Adipocyte (in vitro differentiated cells): ENCODE measurements around the gene SORL1.

Experiments used
- DNase-seq: peaks from one replicate; pipeline ENCODE4 v3.0.0-alpha.2; 2015; ENCODE audit warnings: low read depth
- H3K27me3 ChIP-seq: replicated peaks from 2 replicates; pipeline ENCODE4 v1.7.0; 2013; ENCODE audit warnings: mild to moderate bottlenecking, low read length, moderate library complexity; ENCODE audit not compliant: control insufficient read depth, insufficient read depth
- H3K36me3 ChIP-seq: 2 replicates; pipeline ENCODE4 v1.7.0; 2013; ENCODE audit warnings: low read length, mild to moderate bottlenecking, moderate library complexity; ENCODE audit not compliant: control insufficient read depth, insufficient read depth, severe bottlenecking
- H3K4me1 ChIP-seq: 2 replicates; pipeline ENCODE4 v1.7.0; 2013; ENCODE audit warnings: mild to moderate bottlenecking, low read length, moderate library complexity; ENCODE audit not compliant: control insufficient read depth, insufficient read depth
- H3K4me3 ChIP-seq: 2 replicates; pipeline ENCODE4 v1.7.0; 2013; ENCODE audit warnings: mild to moderate bottlenecking, low read length, moderate library complexity
- H3K9ac ChIP-seq: 2 replicates; pipeline ENCODE4 v1.7.0; 2013; ENCODE audit warnings: mild to moderate bottlenecking, low read length, moderate library complexity
- H3K9me3 ChIP-seq: 2 replicates; pipeline ENCODE4 v1.7.0; 2013; ENCODE audit warnings: mild to moderate bottlenecking, low read length, moderate library complexity; ENCODE audit not compliant: control insufficient read depth

Gene SORL1

GRCh38 chr11:121445071-121445768 is 6.9 kb upstream of the SORL1 start:
- H3K4me1 ChIP-seq, result no peaks in the 10 kb centered on the region
- peaks cover 7% of the 10 kb centered on the region for H3K9me3 ChIP-seq
- DNase-seq, result no peak
- no peaks in the 10 kb centered on the region for H3K36me3 ChIP-seq
- H3K9ac ChIP-seq, result no peak overlapping the region
- peaks cover 39% of the 10 kb centered on the region for H3K27me3 ChIP-seq
- no peak overlapping the region for H3K4me3 ChIP-seq

GRCh38 chr11:121446752-121447156 is 5.4 kb upstream of the SORL1 start:
- peak; percentile 34 for DNase-seq
- peaks cover 7% of the 10 kb centered on the region for H3K9me3 ChIP-seq
- peaks cover 46% of the 10 kb centered on the region for H3K27me3 ChIP-seq
- no peak overlapping the region for H3K4me3 ChIP-seq
- H3K4me1 ChIP-seq, result no peaks in the 10 kb centered on the region
- no peaks in the 10 kb centered on the region for H3K36me3 ChIP-seq
- no peak overlapping the region for H3K9ac ChIP-seq

GRCh38 chr11:121448011-121448410 is 4.1 kb upstream of the SORL1 start:
- peaks cover 50% of the 10 kb centered on the region for H3K27me3 ChIP-seq
- H3K9ac ChIP-seq, result no peak overlapping the region
- no peaks in the 10 kb centered on the region for H3K36me3 ChIP-seq
- H3K4me1 ChIP-seq, result peaks cover 7% of the 10 kb centered on the region
- no peak overlapping the region for H3K4me3 ChIP-seq
- peaks cover 7% of the 10 kb centered on the region for H3K9me3 ChIP-seq
- DNase-seq, result no peak

- Histone ChIP-seq H3K27me3 (peaks cover 50% of the 10 kb centered on the region), H3K4me3 (no peak overlapping the region), H3K4me1 (peaks cover 7% of the 10 kb centered on the region), H3K36me3 (no peaks in the 10 kb centered on the region), H3K9ac (no peak overlapping the region), H3K9me3 (peaks cover 7% of the 10 kb centered on the region)
- no peak for DNase-seq
Measured at GRCh38 chr11:121448431-121448941, 3.6 kb upstream of the SORL1 start.

GRCh38 chr11:121449123-121449522 is 3.0 kb upstream of the SORL1 start:
- H3K27me3 ChIP-seq, result peaks cover 47% of the 10 kb centered on the region
- peaks cover 7% of the 10 kb centered on the region for H3K4me1 ChIP-seq

GRCh38 chr11:121449626-121450025 is 2.5 kb upstream of the SORL1 start:
- Histone ChIP-seq H3K36me3 (no peaks in the 10 kb centered on the region), H3K4me1 (peaks cover 7% of the 10 kb centered on the region), H3K4me3 (no peak overlapping the region), H3K9me3 (peaks cover 7% of the 10 kb centered on the region), H3K9ac (no peak overlapping the region), H3K27me3 (peaks cover 46% of the 10 kb centered on the region)
- DNase-seq, result no peak

More at GRCh38 chr11:121449123-121449522, 3.0 kb upstream of the SORL1 start:
- Histone ChIP-seq H3K4me3 (no peak overlapping the region), H3K9me3 (peaks cover 7% of the 10 kb centered on the region), H3K36me3 (no peaks in the 10 kb centered on the region), H3K9ac (no peak overlapping the region)
- no peak for DNase-seq

- Histone ChIP-seq H3K4me3 (no peak overlapping the region), H3K27me3 (peaks cover 48% of the 10 kb centered on the region), H3K9ac (no peak overlapping the region), H3K9me3 (peaks cover 7% of the 10 kb centered on the region), H3K4me1 (peaks cover 7% of the 10 kb centered on the region), H3K36me3 (no peaks in the 10 kb centered on the region)
- no peak for DNase-seq
Measured at GRCh38 chr11:121450401-121450800, 1.7 kb upstream of the SORL1 start.

- Histone ChIP-seq H3K4me3 (peak overlapping the region; percentile 78), H3K9me3 (peaks cover 7% of the 10 kb centered on the region), H3K9ac (no peak overlapping the region), H3K27me3 (peaks cover 48% of the 10 kb centered on the region), H3K36me3 (no peaks in the 10 kb centered on the region), H3K4me1 (peaks cover 7% of the 10 kb centered on the region)
- no peak for DNase-seq
Measured at GRCh38 chr11:121451178-121451985, 732 bp upstream of the SORL1 start.

GRCh38 chr11:121452609-121453150 is 566 bp downstream of the SORL1 start, which contains the start of gene SORL1-AS1:
SORL1-AS1 (minus strand) TSS chr11:121452967.
- no peak for DNase-seq
- H3K27me3 ChIP-seq, result peaks cover 52% of the 10 kb centered on the region

GRCh38 chr11:121453589-121454299 is 1.6 kb downstream of the SORL1 start:
- Histone ChIP-seq H3K4me1 (peaks cover 7% of the 10 kb centered on the region), H3K4me3 (no peak overlapping the region), H3K9ac (no peak overlapping the region), H3K36me3 (no peaks in the 10 kb centered on the region), H3K27me3 (peaks cover 52% of the 10 kb centered on the region), H3K9me3 (peaks cover 5% of the 10 kb centered on the region)
- DNase-seq, result no peak

More at GRCh38 chr11:121452609-121453150, 566 bp downstream of the SORL1 start, which contains the start of gene SORL1-AS1:
- H3K9me3 ChIP-seq, result peaks cover 7% of the 10 kb centered on the region
- no peak within 1 kb of the TSS for H3K9ac ChIP-seq
- H3K36me3 ChIP-seq, result no peaks in the 10 kb centered on the region
- peaks cover 7% of the 10 kb centered on the region for H3K4me1 ChIP-seq
- peak within 1 kb of the TSS; percentile 78 for H3K4me3 ChIP-seq
